Hippocampal formation (tissue), 2 donors: ENCODE results near the gene PSMC3.
A peak's percentile ranks its signal among the peaks of the same experiment; 100 is the strongest.

Source experiments
- DNase-seq, 2 donors: peaks; one replicate each; lab custom pipeline; 2025; lab: John Stamatoyannopoulos, UW

PSMC3 gene

GRCh38 chr11:47394322-47395222, 31.7 kb downstream of the PSMC3 start:
- DNase-seq: peak in 1 of 2 donors; percentile 34

- no peak for DNase-seq
These were observed 32.3 kb downstream of the PSMC3 start for GRCh38 chr11:47394050-47394321.

GRCh38 chr11:47393163-47394049, 32.8 kb downstream of the PSMC3 start:
- DNase-seq: no peak

- DNase-seq: no peak
These were observed 33.6 kb downstream of the PSMC3 start for GRCh38 chr11:47392546-47393162.

- no peak for DNase-seq
These were observed 34.4 kb downstream of the PSMC3 start for GRCh38 chr11:47391711-47392432.

- DNase-seq: no peak
These were observed 35.1 kb downstream of the PSMC3 start for GRCh38 chr11:47391077-47391583.

GRCh38 chr11:47390422-47390760, 35.8 kb downstream of the PSMC3 start:
- DNase-seq: no peak

GRCh38 chr11:47389577-47390421, 36.4 kb downstream of the PSMC3 start:
- DNase-seq: no peak

GRCh38 chr11:47388697-47389576, 37.3 kb downstream of the PSMC3 start:
- DNase-seq: no peak

- no peak for DNase-seq
These were observed 38.1 kb downstream of the PSMC3 start for GRCh38 chr11:47387944-47388696.

- DNase-seq: no peak
These were observed 41.7 kb downstream of the PSMC3 start for GRCh38 chr11:47384498-47384897.

- no peak for DNase-seq
These were observed 43.2 kb downstream of the PSMC3 start for GRCh38 chr11:47383071-47383470.

GRCh38 chr11:47380078-47380477, 46.2 kb downstream of the PSMC3 start:
- no peak for DNase-seq

GRCh38 chr11:47379317-47379716, 46.9 kb downstream of the PSMC3 start:
- no peak for DNase-seq

GRCh38 chr11:47378836-47379170, 47.4 kb downstream of the PSMC3 start:
- no peak for DNase-seq

- no peak for DNase-seq
These were observed 48.0 kb downstream of the PSMC3 start, which contains the start of gene SPI1 for GRCh38 chr11:47378010-47378835. Gene SPI1, minus strand, starts transcription at chr11:47378547. Its CDS starts 194 bp downstream, at chr11:47378353.

- DNase-seq: no peak
These were observed 48.6 kb downstream of the PSMC3 start for GRCh38 chr11:47377571-47378009.
